ENCODE results near the gene CAV1.

DNA sequence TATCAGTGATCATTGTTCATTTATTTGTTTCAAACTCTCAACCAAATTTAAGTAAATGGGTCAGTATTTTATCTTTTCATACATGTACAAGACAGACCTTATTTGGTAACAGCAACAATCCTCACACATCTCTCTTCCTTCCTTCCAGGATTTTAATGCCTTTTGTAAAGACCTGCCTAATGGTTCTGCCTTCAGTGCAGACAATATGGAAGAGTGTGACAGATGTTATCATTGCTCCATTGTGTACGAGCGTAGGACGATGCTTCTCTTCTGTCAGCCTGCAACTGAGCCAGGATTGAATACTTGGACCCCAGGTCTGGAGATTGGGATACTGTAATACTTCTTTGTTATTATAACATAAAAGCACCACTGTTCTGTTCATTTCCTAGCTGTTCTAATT lies 19.0 kb upstream of the CAV1 start:
- TF ChIP-seq, protein P1, sequence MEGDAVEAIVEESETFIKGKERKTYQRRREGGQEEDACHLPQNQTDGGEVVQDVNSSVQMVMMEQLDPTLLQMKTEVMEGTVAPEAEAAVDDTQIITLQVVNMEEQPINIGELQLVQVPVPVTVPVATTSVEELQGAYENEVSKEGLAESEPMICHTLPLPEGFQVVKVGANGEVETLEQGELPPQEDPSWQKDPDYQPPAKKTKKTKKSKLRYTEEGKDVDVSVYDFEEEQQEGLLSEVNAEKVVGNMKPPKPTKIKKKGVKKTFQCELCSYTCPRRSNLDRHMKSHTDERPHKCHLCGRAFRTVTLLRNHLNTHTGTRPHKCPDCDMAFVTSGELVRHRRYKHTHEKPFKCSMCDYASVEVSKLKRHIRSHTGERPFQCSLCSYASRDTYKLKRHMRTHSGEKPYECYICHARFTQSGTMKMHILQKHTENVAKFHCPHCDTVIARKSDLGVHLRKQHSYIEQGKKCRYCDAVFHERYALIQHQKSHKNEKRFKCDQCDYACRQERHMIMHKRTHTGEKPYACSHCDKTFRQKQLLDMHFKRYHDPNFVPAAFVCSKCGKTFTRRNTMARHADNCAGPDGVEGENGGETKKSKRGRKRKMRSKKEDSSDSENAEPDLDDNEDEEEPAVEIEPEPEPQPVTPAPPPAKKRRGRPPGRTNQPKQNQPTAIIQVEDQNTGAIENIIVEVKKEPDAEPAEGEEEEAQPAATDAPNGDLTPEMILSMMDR (conservative IDR thresholded peaks at IDR 0.05 in 1 of 2, IDR thresholded peaks at IDR 0.05 in 1 of 2; ENCODE audit: extremely low read depth in 1 of 2, insufficient read depth in 1 of 2, low read depth in 1 of 2, low read length in 2 of 2) = no peak
- TF ChIP-seq EZH2 (IDR thresholded peaks at IDR 0.05; ENCODE audit: borderline replicate concordance, low read length) = no peak
